Suppressor macrophage treated with lipopolysaccharide for 4 hours (primary cell): ENCODE data around the gene DOCK6.
A peak's percentile ranks its signal among the peaks of the same experiment; 100 is the strongest.

ENCODE experiments used
- DNase-seq: peaks from one replicate; pipeline ENCODE4 v3.0.0-alpha.2; 2020

The DOCK6 gene, protein sequence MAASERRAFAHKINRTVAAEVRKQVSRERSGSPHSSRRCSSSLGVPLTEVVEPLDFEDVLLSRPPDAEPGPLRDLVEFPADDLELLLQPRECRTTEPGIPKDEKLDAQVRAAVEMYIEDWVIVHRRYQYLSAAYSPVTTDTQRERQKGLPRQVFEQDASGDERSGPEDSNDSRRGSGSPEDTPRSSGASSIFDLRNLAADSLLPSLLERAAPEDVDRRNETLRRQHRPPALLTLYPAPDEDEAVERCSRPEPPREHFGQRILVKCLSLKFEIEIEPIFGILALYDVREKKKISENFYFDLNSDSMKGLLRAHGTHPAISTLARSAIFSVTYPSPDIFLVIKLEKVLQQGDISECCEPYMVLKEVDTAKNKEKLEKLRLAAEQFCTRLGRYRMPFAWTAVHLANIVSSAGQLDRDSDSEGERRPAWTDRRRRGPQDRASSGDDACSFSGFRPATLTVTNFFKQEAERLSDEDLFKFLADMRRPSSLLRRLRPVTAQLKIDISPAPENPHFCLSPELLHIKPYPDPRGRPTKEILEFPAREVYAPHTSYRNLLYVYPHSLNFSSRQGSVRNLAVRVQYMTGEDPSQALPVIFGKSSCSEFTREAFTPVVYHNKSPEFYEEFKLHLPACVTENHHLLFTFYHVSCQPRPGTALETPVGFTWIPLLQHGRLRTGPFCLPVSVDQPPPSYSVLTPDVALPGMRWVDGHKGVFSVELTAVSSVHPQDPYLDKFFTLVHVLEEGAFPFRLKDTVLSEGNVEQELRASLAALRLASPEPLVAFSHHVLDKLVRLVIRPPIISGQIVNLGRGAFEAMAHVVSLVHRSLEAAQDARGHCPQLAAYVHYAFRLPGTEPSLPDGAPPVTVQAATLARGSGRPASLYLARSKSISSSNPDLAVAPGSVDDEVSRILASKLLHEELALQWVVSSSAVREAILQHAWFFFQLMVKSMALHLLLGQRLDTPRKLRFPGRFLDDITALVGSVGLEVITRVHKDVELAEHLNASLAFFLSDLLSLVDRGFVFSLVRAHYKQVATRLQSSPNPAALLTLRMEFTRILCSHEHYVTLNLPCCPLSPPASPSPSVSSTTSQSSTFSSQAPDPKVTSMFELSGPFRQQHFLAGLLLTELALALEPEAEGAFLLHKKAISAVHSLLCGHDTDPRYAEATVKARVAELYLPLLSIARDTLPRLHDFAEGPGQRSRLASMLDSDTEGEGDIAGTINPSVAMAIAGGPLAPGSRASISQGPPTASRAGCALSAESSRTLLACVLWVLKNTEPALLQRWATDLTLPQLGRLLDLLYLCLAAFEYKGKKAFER (N-terminal part only)

DNA sequence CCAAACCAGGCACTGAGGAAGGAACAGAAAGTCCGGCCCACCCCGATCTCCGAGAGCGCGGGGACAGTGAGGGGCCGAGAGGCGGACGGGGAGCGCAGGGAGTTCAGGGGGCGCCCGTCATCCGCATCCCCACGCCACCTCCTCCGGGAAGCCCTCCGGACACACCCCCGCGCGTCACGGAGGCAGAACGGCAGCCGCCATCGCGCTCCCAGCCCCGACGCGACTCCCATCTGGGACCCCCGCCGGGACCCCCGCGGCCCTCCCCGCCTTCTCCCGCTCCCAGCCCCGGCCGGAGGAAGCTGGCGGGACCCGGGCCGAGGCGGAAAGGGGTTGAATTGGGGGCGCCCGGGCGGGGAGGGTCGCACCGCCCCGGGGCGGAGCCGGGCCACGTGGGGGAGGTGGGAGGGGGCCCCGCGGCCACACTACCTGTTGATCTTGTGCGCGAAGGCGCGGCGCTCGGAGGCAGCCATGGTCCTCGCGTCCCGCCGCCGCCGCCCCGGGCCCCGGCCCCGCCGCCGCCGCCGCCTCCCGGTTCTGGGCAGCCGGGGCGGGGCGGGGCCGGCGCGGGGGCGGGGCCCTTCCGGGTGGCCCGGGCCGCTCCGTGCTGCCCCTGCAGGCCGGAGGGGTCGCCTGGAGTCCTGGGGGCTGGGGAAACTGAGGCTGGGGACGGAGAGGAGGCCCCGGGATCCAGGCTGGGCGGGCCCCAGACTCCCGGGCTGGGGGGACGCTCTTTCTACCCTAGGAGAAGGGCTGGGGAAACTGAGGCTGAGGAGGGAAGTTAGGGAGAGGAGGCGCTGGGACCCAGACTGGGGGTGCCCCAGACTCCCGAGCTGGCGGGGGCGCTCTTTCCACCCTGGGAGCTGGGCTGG is at the start of gene DOCK6:
Gene DOCK6 (minus strand): TSS at position 554 of the 869 bp plus-strand sequence. CDS start 84 bp downstream, at position 470.
- DNase-seq, result peak; percentile 33

DNA sequence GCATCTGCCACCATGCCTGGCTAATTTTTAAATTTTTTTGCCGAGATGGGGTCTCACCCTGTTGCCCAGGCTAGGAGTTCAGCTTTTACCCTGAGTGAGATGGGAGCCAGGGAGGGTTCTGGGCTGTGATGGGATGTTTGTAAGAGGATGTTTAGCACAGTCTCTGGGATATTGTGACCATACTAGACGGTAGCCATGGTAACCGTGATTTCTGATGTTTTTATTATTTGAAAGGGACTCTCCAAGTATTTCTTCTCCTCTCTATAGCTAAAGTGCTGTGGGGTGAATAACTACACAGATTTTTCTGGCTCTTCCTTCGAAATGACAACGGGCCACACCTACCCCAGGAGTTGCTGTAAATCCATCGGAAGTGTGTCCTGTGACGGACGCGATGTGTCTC is 44.0 kb upstream of the DOCK6 start:
- no peak for DNase-seq

DNA sequence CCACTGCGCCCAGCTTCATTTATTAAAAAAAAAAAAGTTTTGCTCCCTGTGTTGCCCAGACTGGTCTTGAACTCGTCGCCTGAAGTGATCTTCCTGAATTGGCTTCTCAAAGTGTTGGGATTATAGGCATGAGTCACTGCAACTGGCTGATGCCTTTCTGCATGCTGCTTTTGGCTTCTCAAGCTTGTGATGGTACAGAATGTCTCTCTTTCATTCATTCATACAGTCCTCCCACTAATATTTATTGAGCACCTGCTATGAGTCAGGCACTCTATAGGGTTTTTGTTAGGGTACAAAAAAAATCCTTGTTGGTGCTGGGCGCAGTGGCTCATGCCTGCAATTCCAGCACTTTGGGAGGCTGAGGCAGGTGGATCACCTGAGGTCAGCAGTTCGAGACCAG is 42.6 kb upstream of the DOCK6 start:
- no peak for DNase-seq

DNA sequence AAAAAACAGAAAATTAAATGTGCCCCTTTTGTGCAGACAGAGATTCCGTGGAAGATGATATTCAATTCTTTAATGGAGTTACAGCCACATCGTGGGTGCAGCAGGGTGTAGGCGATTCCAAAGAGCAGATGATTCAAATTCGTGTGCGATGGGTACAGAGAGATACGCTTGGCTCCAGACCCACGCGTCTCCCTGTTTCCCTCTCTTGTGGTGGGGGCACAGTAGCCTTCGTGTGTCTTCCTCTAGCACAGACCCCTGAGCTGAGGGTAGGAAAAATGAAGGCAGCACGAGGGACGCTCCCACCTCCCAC is 38.4 kb upstream of the DOCK6 start:
- DNase-seq, result no peak

DNA sequence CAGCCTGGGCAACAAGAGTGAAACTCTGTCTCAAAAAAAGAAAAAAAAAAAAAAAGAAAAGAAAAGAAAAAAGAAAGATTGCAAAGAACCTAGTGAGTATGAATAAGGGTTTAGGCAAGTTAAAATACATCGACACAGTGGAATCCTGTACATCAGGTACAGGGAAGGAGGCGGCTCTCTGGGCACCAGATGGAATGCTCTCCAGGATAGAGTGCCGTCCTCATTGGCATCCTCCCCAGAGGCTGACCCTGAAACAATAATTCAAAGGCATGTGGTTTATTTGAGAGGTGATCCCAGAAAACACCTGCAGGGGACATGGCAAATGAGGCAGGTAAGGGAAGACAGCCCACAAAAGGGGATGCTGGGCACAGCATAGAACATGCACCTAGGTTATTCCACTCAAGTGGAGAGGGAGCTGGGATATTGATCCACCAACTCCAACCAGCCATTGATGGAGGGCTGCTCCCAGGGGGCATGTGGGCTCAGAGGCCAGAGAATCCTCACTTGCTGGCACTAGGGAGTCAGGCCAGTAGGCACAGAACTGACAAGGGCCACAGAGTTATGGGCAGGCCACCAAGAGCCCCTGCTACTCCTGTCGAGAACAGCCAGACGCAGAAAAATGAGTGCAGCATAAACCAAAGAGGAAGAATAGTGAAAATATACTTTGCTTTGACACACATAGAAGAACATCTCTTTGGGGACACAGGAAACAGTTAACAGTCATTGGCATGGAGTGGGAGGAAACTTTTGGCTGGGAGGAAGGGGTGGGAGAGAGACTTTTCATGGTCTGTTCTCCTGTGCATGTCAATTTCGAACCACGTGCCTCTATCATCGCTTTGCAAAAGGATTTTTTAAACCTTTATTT is 37.9 kb upstream of the DOCK6 start:
- no peak for DNase-seq

DNA sequence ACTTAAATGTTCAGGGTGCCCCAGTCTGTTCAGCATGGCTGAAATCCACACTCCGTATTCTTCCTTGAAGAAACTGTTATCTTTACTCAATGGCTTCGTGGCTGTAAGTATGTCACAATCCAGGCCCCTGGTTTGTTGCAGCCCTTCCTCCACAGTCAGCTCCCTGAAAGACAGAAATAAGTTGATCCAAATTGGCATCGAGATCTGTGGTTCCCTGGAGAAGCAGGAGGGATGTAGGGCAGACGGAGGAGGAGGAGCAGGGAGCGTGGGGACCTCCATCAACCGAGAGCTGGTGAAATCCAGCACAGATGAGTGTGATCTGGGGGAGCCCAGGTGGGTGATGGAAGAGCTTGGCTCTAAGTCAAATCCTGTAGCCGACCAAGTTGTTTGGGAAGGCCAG is 33.9 kb upstream of the DOCK6 start:
- DNase-seq, result no peak

DNA sequence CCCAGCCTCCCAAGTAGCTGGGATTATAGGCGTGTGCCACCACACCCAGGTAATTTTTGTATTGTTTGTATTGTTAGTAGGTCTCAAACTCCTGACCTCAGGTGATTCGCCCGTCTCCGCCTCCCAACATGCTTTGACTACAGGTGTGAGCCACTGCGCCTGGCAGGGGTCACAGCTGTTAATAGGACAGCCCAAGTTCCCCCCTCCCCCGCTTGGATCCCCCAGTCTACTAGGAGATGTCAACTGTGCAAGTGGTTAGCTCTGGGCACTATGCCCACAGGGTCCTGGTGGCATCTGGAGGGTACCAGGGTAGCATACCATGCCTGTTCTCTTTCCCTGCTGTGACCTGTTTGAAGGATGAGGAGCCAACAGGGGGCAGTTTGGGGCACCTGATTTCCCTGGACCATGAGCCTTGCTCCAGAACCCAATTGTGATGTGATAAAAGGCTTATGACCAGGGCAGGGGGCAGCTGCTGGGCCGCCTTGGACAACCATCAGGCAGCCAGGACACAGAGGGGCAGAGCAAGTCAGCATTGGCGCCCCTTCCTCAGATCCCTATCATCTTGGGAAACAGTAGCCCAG is 33.4 kb upstream of the DOCK6 start, which contains the start of gene TSPAN16:
Gene TSPAN16 (plus strand): TSS at position 496 of the 581 bp plus-strand sequence. CDS start 138 bp downstream, outside the sequence.
- no peak for DNase-seq

DNA sequence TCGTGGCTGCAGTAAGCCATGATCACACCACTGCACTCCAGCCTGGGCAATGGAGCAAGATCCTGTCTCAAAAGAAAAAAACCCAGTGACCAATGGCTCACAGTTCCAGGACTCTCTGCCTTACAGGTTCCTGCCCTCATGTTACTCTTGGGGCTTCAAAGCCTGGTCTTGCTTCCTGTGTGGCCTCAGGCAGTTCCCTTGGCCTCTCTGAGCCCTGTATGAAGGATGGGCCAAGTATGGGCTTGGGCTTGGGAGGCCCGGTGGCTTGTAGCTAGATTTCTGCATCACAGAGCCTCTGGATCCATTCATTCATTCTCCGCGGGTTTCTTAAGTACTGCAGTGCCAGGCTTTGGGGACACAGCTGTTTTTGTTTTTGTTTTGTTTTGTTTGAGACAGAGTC is 32.9 kb upstream of the DOCK6 start:
- DNase-seq, result no peak

DNA sequence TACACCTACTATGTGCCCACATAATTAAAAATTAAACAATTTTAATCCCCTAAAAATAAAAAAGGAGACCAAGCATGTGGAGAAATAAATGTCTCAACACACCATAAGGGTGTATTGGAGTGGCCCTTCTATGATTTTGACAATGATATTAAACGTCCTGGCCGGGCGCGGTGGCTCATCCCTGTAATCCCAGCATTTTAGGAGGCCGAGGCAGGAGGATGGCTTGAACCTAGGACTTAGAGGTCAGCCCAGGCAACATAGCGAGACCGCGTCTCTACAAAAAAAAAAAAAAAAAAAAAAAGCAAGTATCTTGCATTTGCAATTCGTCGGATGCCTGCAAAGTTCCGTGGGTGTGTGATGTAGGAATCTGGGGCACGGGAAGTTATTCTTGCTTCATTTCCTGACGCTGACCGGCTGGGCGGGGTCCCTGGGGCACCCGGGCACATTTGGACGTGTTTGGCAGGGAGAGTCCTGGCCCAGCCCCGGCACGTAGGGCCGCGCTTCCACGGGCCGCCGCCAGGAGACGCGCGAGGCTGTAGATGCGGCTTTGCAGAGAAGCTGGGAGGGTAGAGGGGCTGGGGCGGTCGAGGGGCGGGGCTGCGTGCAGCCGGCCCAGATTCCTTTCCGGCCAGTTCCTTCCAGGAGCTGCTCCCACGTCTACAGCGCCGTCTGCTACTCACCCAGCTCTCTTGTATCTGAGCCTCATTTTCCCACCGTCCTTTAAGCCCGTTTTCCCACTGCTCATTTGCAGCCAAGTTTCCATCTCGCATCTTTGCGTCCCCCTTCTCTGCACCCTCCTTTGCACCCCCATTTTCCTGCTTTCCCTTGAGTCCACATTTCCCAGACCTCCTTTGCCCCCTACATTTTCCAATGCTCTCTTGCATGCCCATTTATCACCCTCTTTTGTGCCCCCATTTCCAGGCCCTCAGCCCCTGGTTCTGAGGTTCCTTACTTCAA is 31.4 kb upstream of the DOCK6 start:
- DNase-seq, result peak; percentile 98

DNA sequence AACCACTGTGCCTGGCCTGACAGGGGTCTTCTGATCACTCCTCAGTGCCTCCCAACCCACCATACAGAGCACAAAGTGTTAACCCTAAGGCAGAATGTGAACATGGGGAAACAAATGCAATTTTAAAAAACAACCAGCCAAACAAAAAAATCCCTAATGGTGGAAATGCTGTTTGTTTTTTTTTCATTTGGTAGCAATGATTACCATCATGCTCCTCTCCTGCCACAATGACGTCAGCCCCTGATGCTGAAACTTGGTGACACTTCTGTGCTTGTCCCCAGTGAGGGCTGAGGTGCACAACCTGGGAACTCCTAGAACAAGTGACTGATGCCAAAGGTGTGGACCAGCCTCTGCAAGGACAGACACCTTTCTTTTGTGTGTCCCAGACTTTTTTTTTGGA is 29.7 kb upstream of the DOCK6 start:
- DNase-seq, result peak; percentile 36

DNA sequence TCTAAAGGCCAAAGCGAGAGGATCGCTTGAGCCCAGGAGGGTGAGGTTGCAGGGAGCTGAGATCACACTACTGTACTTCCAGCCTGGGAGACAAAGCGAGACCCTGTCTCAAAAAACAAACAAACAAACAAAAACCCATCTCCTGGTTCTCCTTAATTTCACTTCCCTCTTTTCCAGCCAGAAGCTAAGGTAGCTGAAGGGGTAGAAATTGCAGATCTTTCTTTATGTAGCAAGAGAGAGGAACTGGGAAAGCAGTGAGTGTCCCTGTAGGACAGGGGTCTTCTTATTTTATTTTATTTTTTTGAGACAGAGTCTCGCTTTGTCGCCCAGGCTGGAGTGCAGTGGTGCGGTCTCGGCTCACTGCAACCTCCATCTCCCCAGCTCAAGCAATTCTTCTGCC is 29.1 kb upstream of the DOCK6 start:
- DNase-seq, result no peak

DNA sequence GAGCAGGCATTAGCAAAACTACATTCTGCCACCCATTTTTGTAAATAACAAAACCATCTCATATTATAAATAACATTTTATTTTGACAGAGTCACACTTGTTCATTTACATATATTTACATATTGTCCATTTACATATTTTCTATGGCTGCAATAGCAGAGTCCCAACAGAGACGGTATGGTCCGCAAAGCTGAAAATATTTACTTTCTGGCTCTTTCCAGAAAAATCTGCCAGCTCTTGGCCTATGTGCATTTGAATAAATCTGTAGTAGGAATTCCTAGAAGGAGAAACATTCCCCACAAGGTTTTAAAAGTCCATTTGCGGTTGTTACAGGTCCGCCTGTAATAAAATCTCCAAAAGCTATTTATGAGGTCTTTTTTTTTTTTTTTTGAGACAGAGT is 27.9 kb upstream of the DOCK6 start:
- no peak for DNase-seq

DNA sequence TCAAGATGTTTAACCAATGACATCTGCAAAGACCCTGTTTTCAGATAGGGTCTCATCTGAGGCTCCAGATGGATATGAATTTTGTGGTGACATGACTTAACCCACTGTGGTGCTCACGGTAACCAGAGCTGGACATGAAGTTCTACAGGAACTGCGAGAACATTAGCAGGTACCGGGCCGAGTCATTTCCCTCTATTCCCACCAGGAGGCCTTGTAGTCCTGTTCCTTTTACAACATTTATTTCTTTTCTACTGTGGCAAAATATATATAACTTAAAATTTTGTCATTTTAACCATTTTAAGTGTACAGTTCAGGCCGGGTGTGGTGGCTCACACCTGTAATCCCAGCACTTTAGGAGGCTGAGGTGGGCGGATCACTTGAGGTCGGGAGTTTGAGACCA is 26.0 kb upstream of the DOCK6 start:
- DNase-seq, result no peak

DNA sequence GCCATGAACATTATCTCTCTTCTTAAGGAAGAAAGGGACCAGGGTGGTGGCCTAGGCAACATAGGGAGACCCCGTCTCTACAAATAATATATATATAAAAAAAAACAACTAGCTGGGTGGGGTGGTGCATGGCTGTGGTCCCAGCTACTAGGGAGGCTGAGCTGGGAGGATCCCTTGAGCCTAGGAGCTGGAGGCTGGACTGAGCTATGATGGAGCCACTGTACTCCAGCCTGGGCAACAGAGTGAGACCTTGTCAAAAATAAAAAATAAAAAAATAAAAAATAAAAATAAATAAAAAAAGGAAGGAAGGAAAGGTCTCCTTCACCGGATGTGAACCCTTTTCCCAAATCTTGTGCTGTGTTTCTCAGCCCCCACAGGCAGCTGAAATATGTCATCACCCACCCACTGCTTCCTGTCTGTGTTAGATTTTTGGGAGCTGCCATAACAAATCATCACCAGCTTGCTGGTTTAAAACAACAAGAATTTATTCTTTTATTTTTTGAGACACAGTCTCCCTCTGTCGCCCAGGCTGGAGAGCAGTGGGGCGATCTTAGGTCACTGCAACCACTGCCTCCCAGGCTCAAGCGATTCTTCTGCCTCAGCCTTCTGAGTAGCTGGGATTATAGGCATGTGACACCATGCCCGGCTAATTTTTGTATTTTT is 24.1 kb upstream of the DOCK6 start:
- DNase-seq, result peak; percentile 51

DNA sequence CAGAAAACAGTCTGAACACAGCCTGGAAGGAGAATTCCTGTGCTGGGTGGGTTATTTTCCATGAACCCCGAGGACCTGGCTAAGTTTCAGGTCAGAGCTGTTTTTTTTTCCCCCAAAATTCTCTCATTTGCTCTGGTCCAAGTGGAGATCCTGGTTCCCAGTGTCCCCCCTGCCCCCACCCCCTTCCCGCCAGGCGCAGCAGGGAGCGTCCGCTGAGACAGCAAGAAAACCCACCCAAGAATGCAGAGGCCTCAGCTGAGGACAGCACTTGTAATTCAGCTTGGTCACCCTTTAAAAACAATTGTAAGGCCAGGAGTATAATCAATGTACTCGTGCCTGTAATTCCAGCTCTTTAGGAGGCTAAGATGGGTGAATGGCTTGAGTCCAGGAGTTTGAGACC is 22.2 kb upstream of the DOCK6 start:
- no peak for DNase-seq

DNA sequence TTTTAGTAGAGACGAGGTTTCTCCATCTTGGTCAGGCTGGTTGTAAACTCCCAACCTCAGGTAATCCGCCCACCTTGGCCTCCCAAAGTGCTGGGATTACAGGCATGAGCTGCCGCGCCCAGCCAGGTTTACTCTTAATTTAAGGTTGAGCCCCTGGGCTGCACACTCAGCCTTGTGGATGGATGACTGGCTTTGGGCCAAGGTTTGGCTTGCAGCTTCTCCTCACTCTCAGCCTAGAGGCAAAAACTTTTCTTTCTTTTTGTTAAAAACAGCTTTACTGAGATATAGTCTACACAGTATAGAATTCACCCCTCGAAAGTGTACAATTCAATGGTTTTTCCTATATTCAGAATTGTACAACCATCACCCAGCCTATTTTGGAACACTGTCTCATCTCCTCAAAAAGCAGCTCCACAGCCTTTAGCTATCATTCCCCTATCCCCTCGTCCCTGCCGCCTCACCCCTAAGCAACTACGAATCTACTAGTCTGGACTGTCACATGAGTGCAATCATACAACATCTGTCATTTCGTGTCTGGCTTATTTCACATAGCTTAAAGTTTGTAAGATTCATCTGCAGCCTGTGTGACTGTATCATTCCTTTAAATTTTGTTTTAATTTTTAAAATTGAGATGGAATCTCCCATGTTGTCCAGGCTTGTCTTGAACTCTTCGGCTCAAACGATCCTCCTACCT is 19.2 kb upstream of the DOCK6 start:
- DNase-seq, result no peak

DNA sequence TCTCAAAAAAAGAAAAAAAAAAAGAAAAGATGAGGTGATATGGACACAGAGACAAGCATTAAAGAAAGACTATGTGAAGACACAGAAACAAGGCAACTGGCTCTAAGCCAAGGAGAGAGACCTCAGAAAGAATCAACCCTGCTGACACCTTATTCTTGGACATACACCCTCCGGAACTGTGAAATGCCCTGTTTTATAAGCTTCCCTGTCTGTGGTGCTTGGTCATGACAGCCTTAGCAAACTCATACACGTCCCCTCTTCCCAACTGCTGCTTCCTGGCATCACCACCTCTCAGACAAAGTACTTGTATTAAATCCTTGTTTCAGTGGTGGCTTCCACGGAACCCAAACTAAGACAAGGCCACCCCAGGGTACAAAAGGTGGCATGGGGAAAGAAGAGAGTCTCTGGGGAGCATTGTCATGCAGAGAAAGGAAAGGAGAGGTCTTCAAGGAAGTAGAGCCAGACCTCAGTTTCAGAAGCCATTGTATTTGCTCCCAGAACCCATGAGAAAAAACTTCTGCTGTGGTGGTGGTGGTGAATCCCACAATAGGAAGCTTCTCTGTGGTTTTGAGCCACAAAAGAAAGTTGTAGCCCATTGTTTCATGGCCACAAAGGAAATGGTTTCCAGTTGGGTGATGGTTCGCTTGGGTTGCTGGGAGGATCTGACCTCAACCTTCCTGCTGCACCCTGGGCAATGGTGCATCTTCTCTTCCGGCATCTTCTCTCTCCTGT is 17.3 kb upstream of the DOCK6 start:
- DNase-seq, result peak; percentile 28

DNA sequence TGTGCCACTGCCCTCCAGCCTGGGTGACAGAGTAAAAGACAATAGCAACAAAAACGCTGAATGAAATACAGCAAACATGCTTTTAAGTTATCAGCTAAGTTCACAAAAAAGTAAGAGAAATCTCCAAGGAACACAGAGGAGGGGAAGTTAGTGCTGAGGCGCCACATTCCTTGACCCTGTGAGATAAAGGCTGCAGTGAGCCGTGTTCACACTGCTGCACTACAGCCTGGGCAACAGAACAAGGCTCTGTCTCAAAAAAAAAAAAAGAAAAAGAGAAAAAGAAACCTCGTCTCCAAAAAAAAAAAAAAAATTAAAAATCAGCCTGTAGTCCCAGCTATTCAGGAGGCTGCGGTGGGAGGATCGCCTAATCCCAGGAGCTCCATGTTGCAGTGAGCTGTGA is 16.3 kb upstream of the DOCK6 start:
- no peak for DNase-seq
